HEK293 (cell line): ENCODE measurements around the gene LY6G5C.

Experiments
- GLIS1 ChIP-seq: fragments of 450-650 bp; formaldehyde crosslinking; IDR thresholded peaks from 2 replicates; pipeline ENCODE4 v1.5.1; 2016; ENCODE audit warnings: missing biosample characterization, missing genetic modification characterization
- KLF16 ChIP-seq: fragments of 450-650 bp; formaldehyde crosslinking; IDR thresholded peaks from 2 replicates; pipeline ENCODE4 v1.5.1; 2017; ENCODE audit warnings: missing biosample characterization, missing genetic modification characterization
- KLF7 ChIP-seq: fragments of 450-650 bp; formaldehyde crosslinking; IDR thresholded peaks from 2 replicates; pipeline ENCODE4 v1.5.1; 2016; ENCODE audit warnings: missing biosample characterization, missing genetic modification characterization, borderline replicate concordance
- KLF9 ChIP-seq: fragments of 450-650 bp; formaldehyde crosslinking; IDR thresholded peaks from 2 replicates; pipeline ENCODE4 v1.5.1; 2016; ENCODE audit warnings: missing biosample characterization, missing genetic modification characterization, low read depth
- MYNN ChIP-seq: fragments of 450-650 bp; formaldehyde crosslinking; IDR thresholded peaks from 2 replicates; pipeline ENCODE4 v1.5.1; 2016; ENCODE audit warnings: missing biosample characterization, missing genetic modification characterization, borderline replicate concordance
- MZF1 ChIP-seq: fragments of 450-650 bp; formaldehyde crosslinking; IDR thresholded peaks from 2 replicates; pipeline ENCODE4 v1.5.1; 2017; ENCODE audit warnings: missing biosample characterization, missing genetic modification characterization, borderline replicate concordance
- PRDM4 ChIP-seq: fragments of 450-650 bp; formaldehyde crosslinking; IDR thresholded peaks from 2 replicates; pipeline ENCODE4 v1.5.1; 2017; ENCODE audit warnings: missing biosample characterization, missing genetic modification characterization
- SCRT1 ChIP-seq: fragments of 450-650 bp; formaldehyde crosslinking; IDR thresholded peaks from 2 replicates; pipeline ENCODE4 v1.5.1; 2016; ENCODE audit warnings: missing biosample characterization, missing genetic modification characterization, borderline replicate concordance
- WT1 ChIP-seq: fragments of 450-650 bp; formaldehyde crosslinking; IDR thresholded peaks from 2 replicates; pipeline ENCODE4 v1.5.1; 2016; ENCODE audit warnings: missing biosample characterization, missing genetic modification characterization
- ZFP3 ChIP-seq: fragments of 450-650 bp; formaldehyde crosslinking; IDR thresholded peaks from 2 replicates; pipeline ENCODE4 v1.5.1; 2016; ENCODE audit warnings: low read depth, missing biosample characterization, missing genetic modification characterization
- ZFP41 ChIP-seq: fragments of 450-650 bp; formaldehyde crosslinking; IDR thresholded peaks from 2 replicates; pipeline ENCODE4 v1.5.1; 2016; ENCODE audit warnings: missing biosample characterization, missing genetic modification characterization, borderline replicate concordance
- ZIC2 ChIP-seq: fragments of 450-650 bp; formaldehyde crosslinking; IDR thresholded peaks from 2 replicates; pipeline ENCODE4 v1.5.1; 2016; ENCODE audit warnings: missing biosample characterization, missing genetic modification characterization
- ZNF114 ChIP-seq: fragments of 450-650 bp; formaldehyde crosslinking; IDR thresholded peaks from 2 replicates; pipeline ENCODE4 v1.5.0; 2017; ENCODE audit warnings: missing biosample characterization, missing genetic modification characterization
- ZNF121 ChIP-seq: fragments of 450-650 bp; formaldehyde crosslinking; IDR thresholded peaks from 2 replicates; pipeline ENCODE4 v1.5.1; 2016; ENCODE audit warnings: missing biosample characterization, missing genetic modification characterization
- ZNF133 ChIP-seq: fragments of 450-650 bp; formaldehyde crosslinking; IDR thresholded peaks from 2 replicates; pipeline ENCODE4 v1.5.1; 2016; ENCODE audit warnings: missing biosample characterization, missing genetic modification characterization
- ZNF169 ChIP-seq: fragments of 450-650 bp; formaldehyde crosslinking; IDR thresholded peaks from 2 replicates; pipeline ENCODE4 v1.5.1; 2016; ENCODE audit warnings: missing biosample characterization, missing genetic modification characterization
- ZNF174 ChIP-seq: fragments of 450-650 bp; formaldehyde crosslinking; IDR thresholded peaks from 2 replicates; pipeline ENCODE4 v1.5.0; 2017; ENCODE audit warnings: missing biosample characterization, mild to moderate bottlenecking, missing genetic modification characterization
- ZNF184 ChIP-seq: fragments of 450-650 bp; IDR thresholded peaks from 2 replicates; pipeline ENCODE4 v1.5.1; 2018; ENCODE audit warnings: missing biosample characterization, mild to moderate bottlenecking, missing genetic modification characterization
- ZNF19 ChIP-seq: fragments of 450-650 bp; formaldehyde crosslinking; IDR thresholded peaks from 2 replicates; pipeline ENCODE4; 2016; ENCODE audit warnings: missing biosample characterization, missing genetic modification characterization, low read depth
- ZNF211 ChIP-seq: fragments of 450-650 bp; formaldehyde crosslinking; IDR thresholded peaks from 2 replicates; pipeline ENCODE4 v1.5.1; 2016; ENCODE audit warnings: low read depth, missing biosample characterization, missing genetic modification characterization
- ZNF266 ChIP-seq: fragments of 450-650 bp; formaldehyde crosslinking; IDR thresholded peaks from 2 replicates; pipeline ENCODE4 v1.5.1; 2016; ENCODE audit warnings: missing biosample characterization, missing genetic modification characterization, low read depth
- ZNF280C ChIP-seq: fragments of 450-650 bp; formaldehyde crosslinking; IDR thresholded peaks from 2 replicates; pipeline ENCODE4 v1.5.1; 2016; ENCODE audit warnings: missing biosample characterization, missing genetic modification characterization
- ZNF292 ChIP-seq: fragments of 450-650 bp; formaldehyde crosslinking; IDR thresholded peaks from 2 replicates; pipeline ENCODE4 v1.5.1; 2016; ENCODE audit warnings: low read depth, missing biosample characterization, missing genetic modification characterization, borderline replicate concordance
- ZNF302 ChIP-seq: fragments of 450-650 bp; formaldehyde crosslinking; IDR thresholded peaks from 2 replicates; pipeline ENCODE4 v1.5.1; 2016; ENCODE audit warnings: missing biosample characterization, missing genetic modification characterization, low read depth
- ZNF324 ChIP-seq: fragments of 450-650 bp; formaldehyde crosslinking; IDR thresholded peaks from 2 replicates; pipeline ENCODE4 v1.5.1; 2016; ENCODE audit warnings: missing biosample characterization, missing genetic modification characterization
- ZNF362 ChIP-seq: fragments of 450-650 bp; formaldehyde crosslinking; IDR thresholded peaks from 2 replicates; pipeline ENCODE4 v1.5.1; 2016; ENCODE audit warnings: missing biosample characterization, missing genetic modification characterization
- ZNF555 ChIP-seq: fragments of 450-650 bp; formaldehyde crosslinking; conservative IDR thresholded peaks from 2 replicates; pipeline ENCODE4 v1.5.1; 2017; ENCODE audit warnings: missing biosample characterization, mild to moderate bottlenecking, missing genetic modification characterization, inconsistent platforms
- ZNF560 ChIP-seq: fragments of 450-650 bp; formaldehyde crosslinking; IDR thresholded peaks from 2 replicates; pipeline ENCODE4 v1.5.1; 2017; ENCODE audit warnings: missing biosample characterization, missing genetic modification characterization, borderline replicate concordance
- ZNF561 ChIP-seq: fragments of 450-650 bp; IDR thresholded peaks from 2 replicates; pipeline ENCODE4 v1.5.1; 2018; ENCODE audit warnings: missing biosample characterization, missing genetic modification characterization, borderline replicate concordance
- ZNF580 ChIP-seq: fragments of 450-650 bp; formaldehyde crosslinking; IDR thresholded peaks from 2 replicates; pipeline ENCODE4 v1.5.1; 2016; ENCODE audit warnings: missing biosample characterization, missing genetic modification characterization
- ZNF837 ChIP-seq: fragments of 450-650 bp; formaldehyde crosslinking; IDR thresholded peaks from 2 replicates; pipeline ENCODE4 v1.5.1; 2016; ENCODE audit warnings: missing biosample characterization, missing genetic modification characterization
- ZSCAN16 ChIP-seq: fragments of 450-650 bp; formaldehyde crosslinking; IDR thresholded peaks from 2 replicates; pipeline ENCODE4 v1.5.1; 2016; ENCODE audit warnings: missing biosample characterization, missing genetic modification characterization
- ZXDB ChIP-seq: fragments of 450-650 bp; formaldehyde crosslinking; IDR thresholded peaks from 2 replicates; pipeline ENCODE4 v1.5.1; 2016; ENCODE audit warnings: missing biosample characterization, missing genetic modification characterization
- TF ChIP-seq, protein P1 (sequence below): fragments of 450-650 bp; formaldehyde crosslinking; IDR thresholded peaks from 2 replicates; pipeline ENCODE4 v1.5.1; 2016; ENCODE audit warnings: missing biosample characterization, missing genetic modification characterization

Gene LY6G5C

GRCh38 chr6:31665501-31666336 is 15.1 kb downstream of the LY6G5C start, which contains the start of gene CSNK2B (continued):
- TF ChIP-seq KLF7 (tag by site-specific recombination) (no peak; the same call in 1 of the 2 replicates), ZNF133 (tag by site-specific recombination) (no peak), ZNF580 (peak; percentile 32; the same call in 1 of the 2 replicates), SCRT1 (tag by site-specific recombination) (no peak; the same call in 1 of the 2 replicates), WT1 (peak; percentile 71), ZNF184 (no peak), KLF9 (tag by site-specific recombination) (peak; percentile 68), MZF1 (tag by site-specific recombination) (no peak), ZNF560 (tag by site-specific recombination) (no peak), ZNF324 (tag by site-specific recombination) (no peak; the same call in 1 of the 2 replicates), ZNF114 (no peak), ZNF121 (tag by site-specific recombination) (no peak), ZIC2 (tag by site-specific recombination) (no peak), ZFP41 (no peak), GLIS1 (tag by site-specific recombination) (peak; percentile 28; the same call in 1 of the 2 replicates), ZNF362 (no peak), ZNF211 (tag by site-specific recombination) (no peak), ZNF555 (tag by site-specific recombination) (no peak), ZNF169 (tag by site-specific recombination) (no peak), ZNF19 (no peak), KLF16 (peak; percentile 58), ZNF292 (tag by site-specific recombination) (no peak), ZSCAN16 (tag by site-specific recombination) (no peak), PRDM4 (tag by site-specific recombination) (no peak), ZNF561 (tag by site-specific recombination) (peak; percentile 44), ZNF174 (tag by site-specific recombination) (no peak), ZXDB (tag by site-specific recombination) (peak; percentile 51), MYNN (0 out of 2 replicates have a peak, but pooled peaks have one; percentile 2), ZNF266 (tag by site-specific recombination) (no peak), ZNF837 (tag by site-specific recombination) (no peak), ZNF280C (no peak), ZNF302 (tag by site-specific recombination) (no peak), ZFP3 (tag by site-specific recombination) (no peak)
- TF ChIP-seq, protein P1, sequence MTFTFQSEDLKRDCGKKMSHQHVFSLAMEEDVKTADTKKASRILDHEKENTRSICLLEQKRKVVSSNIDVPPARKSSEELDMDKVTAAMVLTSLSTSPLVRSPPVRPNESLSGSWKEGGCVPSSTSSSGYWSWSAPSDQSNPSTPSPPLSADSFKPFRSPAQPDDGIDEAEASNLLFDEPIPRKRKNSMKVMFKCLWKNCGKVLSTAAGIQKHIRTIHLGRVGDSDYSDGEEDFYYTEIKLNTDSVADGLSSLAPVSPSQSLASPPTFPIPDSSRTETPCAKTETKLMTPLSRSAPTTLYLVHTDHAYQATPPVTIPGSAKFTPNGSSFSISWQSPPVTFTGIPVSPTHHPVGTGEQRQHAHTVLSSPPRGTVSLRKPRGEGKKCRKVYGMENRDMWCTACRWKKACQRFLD (tag by site-specific recombination), result no peak
